Fibroblast of skin of abdomen (primary cell): ENCODE data around the gene LRRC27.
"Not testable (repeated sequence)": the region's sequence is repeated elsewhere in the genome, so short reads cannot be mapped to it uniquely, and the experiment has no call there.

ENCODE experiments used
- DNase-seq: peaks from one replicate; pipeline ENCODE4 v3.0.0-alpha.2; 2013

LRRC27 gene

DNA sequence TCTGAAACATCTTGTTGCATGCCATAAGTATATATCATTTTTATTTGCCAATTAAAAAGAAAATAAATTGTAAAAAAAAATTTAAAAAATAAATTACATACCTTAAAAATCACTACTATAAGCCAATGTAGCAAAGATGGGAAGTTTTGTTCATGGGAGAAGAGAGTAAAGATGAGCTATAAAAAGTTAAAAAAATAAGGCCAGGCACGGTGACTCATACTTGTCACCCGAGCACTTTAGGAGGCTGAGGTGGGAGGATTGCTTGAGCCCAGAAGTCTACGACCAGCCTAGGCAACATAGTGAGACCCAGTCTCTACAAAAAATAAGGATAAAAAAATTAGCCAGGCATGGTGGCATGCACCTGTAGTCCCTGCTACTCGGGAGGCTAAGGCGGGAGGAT lies 15.9 kb upstream of the LRRC27 start:
- DNase-seq = no peak

DNA sequence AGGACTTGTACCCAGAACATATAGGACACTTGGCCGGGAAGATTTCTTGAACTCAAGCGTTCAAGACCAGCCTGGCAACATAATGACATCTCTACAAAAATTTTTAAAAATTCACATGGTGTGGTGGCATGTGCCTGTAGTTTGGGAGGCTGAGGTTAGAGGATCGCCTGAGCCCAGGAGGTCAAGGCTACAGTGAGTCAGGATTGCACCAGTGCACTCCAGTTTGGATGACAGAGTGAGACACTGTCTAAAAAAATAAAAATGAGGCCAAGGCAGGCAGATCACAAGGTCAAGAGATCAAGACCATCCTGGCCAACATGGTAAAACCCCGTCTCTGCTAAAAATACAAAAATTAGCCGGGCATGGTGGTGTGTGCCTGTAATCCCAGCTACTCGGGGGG lies 14.5 kb upstream of the LRRC27 start:
- DNase-seq = not testable (repeated sequence)

DNA sequence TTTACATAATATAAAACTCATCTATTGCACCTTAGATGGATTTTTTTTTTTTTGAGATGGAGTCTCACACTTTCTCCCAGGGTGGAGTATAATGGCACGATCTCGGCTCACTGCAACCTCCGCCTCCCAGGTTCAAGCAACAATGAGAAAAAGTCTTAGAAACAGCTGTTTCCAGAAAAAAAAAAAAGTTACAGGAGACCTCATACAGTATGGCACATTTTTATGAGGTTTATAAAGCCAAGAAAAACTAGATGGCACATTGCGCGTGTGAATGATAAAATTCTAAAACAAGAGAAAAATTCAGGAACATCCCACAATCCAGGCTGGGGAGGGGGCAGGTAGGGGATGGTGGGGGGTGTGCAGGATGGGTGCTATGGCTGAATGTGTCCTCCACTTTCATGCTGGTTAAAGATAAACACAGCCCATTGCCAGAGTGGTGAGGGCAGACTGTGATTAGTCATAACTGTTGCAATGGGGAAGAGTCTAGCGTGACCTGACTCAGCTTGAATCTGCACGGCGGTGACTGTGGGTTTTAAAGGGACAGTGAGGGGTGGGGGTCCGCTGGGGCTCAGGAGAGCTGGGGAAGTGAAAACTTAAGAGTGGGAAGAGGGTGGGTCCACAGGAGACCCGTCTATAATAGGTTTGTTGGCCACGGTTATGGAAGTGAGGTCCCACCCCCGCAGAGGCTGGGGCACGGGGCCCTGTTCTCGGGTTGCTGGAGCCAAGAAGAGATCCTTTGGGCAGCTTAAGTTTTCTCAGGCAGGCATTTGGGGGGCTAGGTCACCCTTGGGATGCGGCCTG lies 11.9 kb upstream of the LRRC27 start:
- DNase-seq = peak; percentile 85

DNA sequence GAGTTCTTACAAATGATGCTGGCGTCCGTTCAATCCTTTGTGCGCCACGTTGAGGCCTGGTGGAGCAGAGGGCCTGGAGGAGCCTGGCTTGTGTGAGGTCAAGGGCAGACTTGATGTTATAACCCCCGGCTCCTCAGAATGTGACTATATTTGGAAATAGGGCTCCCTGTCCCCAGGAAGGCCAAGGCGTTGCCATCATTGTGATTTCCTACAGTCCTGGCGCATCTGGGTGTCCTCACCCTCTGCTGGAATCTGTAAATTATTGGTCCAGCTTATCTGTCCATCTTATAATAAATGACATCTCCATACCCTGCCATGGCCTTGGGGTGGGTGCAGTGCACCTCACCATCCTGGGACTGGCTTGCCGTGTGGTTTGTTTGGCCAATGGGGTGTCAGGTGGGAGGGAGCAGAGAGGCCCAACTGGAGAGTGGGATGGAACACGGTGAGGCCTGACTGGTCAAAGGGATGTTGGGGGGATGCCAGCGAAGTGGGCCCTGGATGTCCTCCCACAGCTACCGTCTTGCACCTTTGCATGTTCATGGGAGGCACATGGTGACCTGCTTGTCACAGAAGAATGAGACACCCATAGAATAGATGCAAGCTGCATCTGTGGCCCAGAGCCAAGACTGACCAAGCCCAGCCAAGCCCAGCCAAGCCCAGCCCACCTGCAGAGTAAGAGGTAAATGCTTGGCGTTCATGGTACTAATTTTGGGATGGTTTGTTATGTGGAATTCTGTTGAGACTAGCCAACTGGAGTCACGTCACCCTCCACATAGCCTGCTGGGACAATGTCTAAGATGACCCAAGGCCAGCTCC lies 11.1 kb upstream of the LRRC27 start:
- DNase-seq = no peak

DNA sequence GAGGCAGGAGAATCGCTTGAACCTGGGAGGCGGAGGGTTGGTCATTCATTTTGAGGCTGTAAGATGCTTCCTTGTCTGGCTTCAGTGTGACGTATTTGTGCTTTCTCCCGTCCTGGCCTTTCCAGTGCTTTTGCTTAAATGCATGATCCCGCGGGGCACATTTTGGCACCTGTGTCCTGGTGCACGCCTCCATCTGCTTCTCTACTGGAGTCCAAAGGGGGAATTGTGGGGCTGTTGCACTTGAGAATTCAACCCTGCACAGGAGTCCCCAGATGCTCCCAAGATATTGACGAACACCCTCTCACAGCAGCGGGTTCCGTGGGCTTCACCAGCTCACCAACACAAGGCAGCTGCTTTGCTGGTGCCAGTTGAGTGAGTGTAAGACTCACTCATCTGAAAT lies 10.3 kb upstream of the LRRC27 start:
- DNase-seq = no peak

DNA sequence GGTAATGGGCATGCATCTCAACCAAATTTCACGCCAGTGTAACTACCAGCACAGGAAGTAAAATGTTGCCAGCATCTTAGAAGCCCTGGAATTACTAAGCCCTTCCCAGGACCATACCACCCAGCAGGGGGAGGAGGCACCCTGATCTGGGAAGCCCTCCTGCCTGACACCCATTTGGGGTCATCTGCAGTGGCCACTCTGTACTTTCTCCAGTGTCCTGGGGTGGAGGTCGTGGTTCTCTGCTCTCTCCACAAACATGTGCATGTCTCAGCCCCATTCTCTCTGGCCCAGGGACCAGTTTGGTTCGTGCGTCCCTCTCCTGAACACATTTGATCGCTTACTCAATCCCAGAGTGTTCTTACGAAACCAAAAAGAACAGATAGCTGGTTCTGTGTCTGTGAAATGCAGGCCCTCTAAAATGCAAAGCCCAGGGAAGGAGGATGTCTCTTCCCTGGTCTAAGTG lies 9.4 kb upstream of the LRRC27 start:
- peak; percentile 25 for DNase-seq

DNA sequence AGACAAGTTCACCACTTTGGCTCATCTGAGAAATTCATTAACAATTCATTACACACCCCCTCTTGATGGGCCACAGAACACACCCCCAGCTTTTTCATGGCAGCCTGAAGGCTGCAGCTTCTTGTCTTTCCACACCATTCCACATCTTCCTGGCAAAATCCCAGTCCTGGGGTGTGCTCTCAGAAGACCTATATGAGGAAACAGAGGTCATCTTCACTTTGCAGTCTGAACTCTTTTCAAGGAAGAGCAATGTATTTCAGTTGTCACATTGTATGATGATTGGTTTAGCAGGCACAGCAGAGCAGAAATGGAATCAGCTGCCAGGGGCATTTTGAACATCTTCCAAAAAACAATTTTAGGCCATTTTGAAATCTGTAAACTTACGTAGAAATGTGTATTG lies 7.8 kb upstream of the LRRC27 start:
- DNase-seq = no peak

DNA sequence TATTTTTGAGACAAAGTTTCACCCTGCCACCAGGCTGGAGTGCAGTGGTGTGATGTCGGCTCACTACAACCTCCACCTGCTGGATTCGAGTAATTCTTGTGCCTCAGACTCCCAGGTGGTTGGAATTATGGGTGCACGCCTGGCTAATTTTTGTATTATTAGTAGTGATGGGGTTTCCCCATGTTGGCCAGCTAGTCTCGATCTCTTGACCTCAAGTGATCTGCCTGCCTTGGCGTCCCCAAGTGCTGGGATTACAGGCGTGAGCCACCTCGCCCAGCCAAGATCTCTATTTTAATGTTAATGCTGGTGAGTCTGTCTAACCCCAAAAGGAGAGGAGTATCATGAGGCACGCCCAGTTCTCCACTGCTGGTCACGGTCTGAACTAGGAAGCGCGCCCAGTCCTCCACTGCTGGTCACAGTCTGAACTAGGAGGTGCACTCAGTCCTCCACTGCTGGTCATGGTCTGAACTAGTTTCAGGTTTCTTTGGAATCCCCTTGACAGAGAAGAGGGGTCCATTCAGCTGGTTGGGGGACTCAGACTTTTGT lies 5.6 kb upstream of the LRRC27 start:
- no peak for DNase-seq

DNA sequence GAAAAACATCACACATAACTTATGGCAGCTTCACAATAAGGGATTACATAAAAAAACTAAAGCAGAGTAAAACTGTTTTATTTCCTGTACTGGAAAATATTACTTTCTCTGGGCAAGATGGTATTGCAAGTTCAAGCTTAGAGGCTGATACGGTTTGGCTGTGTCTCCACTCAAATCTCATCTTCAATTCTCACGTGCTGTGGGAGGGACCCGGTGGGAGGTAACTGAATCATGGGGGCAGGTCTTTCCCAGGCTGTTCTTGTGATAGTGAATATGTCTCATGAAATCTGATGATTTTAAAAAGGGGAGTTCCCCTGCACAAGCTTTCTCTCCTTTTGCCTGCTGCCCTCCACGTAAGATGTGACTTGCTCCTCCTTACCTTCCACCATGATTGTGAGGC lies 5.1 kb upstream of the LRRC27 start:
- DNase-seq = no peak

DNA sequence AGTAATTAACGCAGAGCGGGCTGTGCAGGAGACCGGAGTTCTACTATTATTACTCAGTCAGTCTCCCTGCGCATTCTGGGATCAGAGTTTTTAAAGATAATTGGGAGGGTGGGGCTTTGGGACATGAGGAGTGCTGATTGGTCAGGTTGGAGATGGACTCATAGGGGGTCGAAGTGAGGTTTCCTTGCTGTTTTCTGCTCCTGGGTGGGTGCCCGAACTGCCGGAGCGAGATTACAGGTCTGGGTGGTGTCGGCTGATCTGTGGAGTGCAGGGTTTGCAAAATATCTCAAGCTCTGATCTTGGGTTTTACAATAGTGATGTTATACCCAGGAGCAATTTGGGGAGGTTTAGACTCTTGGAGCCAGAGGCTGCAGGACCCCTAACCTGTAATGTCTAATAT lies 3.9 kb upstream of the LRRC27 start:
- DNase-seq = no peak

DNA sequence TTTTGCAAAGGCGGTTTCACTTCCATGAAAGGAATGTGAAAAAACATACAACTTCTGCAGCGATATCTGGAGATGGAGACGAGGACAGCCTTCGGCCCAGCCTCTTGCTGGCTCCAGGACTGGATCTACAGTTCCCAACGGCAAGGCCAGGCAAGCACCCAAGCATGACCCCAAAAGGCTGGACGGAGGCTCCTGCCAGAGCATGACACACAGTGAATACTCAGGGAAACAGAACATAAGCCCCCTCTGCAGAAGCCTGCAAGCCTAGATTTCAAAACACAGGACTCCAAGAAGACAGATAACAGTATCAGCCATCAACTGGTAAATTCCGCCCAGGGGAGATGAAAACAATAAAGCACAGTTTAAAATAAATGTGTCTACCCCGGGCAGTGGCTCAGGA lies 3.3 kb upstream of the LRRC27 start:
- no peak for DNase-seq

DNA sequence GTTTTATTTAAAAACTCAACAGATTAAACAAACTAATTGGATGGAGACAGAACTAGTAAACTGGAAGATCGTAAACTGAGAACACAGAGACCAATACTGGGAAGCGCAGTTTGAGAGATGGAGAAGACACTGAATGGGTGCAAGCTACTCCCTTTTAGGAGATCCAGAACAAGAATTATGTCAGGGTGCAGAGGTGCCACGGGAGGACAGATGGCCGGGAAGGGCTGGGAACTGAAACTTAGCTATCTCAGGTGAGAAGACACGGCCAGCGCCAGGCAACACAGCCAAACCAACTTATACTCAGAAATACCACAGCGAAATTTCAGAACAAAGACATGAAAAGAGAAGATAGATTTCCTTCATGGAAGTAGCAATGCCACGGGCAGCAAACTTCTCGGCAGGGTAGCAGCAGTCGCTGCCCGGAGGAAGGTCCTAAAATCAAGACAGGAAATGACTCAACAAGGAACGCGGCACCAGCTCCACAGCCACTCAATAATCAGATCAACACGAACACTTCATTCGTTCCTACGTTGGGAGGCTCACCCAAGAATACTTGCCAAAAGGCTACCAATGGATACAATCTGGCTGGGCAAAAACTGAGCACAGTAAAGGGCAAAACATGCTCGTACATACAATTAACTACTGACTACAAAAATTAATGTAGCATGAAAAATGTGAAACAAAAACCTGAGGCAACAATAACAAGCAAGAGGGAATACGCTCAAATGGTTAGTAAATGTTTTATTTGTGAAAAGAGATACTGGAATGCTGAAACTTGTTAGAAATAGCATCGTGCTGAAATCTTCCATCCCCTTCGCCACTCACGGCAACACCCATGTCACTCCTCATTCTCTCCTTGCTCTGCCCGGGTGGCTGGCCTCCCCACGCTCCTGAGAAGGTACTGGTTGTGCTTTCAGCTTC lies 2.2 kb upstream of the LRRC27 start:
- DNase-seq = peak; percentile 22

DNA sequence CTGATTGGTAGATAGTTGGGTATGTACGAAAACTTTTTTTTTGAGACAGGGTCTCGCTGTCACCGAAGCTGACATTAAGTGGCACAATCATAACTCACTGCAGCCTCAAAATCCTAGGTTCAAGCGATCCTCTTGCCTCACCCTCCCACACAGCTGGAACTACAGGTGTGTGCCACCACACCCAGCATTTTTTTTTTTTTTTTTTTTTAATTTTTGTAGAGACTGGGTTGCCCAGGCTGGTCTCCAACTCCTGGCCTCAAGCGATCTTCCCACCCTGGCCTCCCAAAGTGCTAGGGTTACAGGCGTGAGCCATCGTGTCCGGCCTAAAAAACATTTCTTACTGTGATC lies 1.5 kb upstream of the LRRC27 start:
- DNase-seq = no peak

DNA sequence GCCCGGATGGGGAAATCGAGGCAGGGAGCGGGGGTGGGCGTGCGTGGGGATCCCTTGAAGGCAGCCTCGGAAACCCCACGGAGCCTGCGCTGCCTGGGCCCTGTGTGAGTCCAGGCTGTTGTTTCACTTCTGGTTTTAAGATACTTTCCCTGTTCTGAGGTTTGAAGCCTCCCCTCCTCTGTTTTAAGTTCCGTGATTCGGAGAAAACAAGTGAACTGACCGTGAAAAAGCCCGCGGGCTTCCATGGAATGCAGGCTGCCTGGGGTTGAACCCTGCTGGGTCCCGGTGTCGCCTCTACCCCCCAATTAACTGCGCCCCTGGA lies 401 bp downstream of the LRRC27 start:
- no peak for DNase-seq

DNA sequence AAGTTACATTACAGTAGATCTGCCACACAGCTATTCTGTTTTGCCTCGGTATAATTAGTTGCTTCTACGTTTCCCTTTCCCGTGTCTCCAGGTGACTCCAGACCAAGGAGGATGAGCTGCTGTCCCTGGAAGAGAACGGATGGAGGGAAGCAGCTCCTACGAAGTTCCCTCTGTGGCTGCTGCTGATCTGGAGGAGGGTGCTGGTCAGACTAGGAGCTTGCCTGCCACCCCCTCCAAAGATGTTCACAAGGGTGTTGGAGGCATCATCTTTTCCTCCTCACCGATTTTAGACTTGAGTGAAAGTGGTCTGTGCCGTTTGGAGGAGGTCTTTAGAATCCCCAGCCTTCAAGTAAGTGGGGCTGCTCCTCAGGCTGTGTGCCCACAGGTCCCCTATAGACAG lies 1.4 kb downstream of the LRRC27 start:
- DNase-seq = no peak

DNA sequence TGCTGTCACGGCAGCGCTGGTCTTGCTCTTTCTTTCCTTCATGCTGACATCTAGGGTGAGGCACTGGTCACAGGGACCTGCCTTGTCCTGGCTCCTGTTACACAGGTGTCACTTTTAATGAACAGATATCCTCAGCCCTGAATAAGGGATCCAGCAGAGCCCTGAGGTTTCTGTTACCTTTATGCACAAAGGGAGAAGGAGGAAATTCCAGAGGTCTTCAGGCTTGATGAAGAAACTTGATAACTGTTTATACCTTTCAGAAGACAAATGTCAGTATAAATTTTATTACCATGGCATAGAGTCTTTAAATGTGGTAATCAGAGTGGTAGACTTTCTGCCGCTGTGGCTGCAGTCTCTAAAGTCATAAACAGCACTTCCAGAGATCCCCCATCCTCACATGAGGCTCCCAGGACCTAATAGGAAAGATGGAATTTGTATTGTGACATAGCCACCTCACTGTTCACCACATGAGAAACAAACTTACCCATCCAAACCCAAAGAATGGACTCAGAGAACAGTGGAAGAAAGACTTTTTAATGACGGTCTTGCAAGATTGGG lies 2.7 kb downstream of the LRRC27 start:
- DNase-seq = no peak

DNA sequence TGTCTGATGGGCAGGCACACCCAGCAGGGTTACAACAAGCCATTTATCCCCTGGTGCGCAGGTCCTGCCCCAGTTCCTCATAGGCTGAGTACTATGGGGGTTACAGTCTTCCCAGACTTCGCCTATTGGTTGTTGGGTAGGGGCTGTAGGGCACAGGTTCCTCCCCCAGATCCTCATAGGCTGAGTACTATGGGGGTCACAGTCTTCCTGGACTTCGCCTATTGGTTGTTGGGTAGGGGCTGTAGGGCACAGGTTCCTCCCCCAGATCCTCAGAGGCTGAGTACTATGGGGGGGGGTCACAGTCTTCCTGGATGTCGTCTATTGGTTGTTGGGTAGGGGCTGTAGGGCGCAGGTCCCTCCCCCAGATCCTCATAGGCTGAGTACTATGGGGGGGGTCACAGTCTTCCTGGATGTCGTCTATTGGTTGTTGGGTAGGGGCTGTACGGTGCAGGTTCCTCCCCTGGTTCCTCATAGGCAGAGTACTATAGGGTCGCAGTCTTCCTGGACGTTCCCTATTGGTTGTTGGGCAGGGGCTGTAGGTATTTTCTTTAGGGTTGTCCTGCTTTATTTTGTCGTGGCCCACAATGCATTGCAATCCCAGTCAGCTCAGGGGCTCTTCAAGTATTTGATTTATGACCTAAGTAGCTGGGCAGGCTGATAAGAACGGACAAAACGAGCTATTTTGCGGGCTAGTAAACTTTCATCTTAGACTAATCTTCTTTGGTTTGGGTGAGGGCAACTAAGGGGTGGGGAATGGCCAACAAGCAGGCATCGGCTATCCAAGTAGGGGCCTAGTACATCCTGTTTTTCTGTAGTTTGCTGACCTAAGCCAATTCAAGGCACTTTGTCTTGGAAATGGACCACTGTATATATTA lies 3.4 kb downstream of the LRRC27 start:
- DNase-seq = no peak

DNA sequence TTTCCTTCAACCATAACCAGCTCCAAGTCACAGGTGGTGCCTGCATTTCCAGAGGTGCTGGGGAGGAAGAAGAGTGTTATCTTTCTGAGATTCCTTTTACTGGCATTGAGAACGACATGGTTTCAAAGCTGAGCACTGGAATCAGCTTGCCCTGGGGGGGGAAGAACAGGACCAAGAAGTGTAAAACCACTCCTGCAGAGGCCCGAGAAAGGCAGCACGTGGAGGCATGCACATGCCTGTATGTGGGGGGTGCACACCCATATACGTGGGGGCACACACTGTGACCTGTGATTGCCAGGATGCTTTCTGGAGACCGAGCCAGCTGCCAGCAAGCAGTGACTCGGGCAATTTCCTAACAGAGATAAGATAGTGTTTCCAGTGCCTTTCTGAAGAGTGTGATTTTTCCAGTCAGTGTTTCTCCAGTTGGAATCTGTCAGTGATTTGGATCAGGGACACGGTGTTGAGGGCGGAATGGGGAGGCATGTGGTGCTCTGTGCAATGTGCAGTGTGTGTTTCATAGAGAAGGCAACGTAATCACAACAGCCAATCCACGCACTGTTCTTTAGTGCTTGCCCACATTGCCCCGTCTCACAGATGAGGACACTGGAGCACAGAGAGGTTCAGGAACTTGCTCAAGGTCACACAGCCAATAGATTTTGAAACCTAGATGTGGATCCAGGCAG lies 4.2 kb downstream of the LRRC27 start:
- DNase-seq = no peak

DNA sequence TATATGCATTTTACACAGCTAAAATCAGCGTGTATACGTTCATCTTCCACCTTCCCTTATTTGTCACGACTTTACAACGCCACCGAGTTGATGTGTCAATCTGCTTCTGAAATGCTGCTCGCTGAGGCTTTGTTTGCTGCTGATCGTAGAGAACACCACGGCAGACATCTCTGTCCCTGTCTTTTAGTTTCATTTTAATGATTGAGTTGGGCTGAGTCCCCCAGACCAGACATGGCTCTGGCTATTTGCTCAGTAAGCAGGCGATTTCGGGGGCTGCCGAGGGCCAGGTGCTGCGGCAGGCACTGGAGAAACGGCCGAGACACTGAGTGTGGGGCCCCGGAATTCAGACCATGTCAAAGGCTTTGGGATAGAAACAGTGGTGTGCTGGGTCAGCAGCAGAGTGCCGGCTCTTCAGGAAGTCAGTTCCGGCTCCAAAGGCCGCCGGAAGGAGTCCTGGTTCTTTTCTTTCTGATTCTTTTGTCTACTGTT lies 5.0 kb downstream of the LRRC27 start:
- DNase-seq = no peak

DNA sequence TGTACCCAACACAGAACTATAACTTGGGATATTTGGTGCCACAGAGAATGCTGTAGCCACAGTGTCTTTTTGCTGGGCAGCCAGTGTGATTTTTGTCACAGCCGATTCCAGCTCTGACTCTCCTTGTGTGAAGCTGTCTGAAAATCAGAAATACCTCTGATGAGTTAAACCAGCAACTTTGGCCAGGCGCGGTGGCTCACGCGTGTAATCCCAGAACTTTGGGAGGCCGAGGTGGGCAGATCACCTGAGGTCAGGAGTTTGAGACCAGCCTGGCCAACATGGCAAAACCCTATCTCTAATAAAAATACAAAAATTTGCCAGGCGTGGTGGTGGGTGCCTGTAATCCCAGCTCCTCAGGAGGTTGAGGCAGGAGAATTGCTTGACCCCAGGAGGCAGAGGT lies 5.9 kb downstream of the LRRC27 start:
- DNase-seq = not testable (repeated sequence)

DNA sequence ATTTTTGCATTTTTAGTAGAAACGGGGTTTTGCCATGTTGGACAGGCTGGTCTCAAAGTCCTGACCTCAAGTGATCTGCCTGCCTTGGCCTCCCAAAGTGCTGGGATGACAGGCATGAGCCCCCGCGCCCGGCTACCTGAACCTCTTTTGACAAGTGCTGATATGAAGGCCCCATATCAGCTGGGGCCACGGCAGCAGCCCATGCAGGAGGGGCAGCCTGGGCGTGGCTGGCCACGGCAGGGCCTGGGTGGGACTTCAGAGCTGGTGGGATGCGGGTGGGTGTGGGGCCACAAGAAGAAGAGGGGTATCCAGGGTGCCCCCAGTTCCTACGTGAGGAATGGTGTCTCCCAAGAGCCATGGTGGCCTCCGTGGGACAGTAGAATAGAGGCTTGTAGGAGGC lies 6.9 kb downstream of the LRRC27 start:
- DNase-seq = no peak
